Esophagus squamous epithelium (tissue), 5 donors: ENCODE results near the gene EVC2. TPM values are rescaled to one million over a fixed set of nuclear protein-coding genes. Genes with fewer than 3 reads are reported as not detected.

Experiments used
- DNase-seq: peaks from one replicate; lab custom pipeline; 2025; lab: John Stamatoyannopoulos, UW
- H3K27ac ChIP-seq, 4 donors: fragments of 200-600 bp; sonication (generic); one replicate each; pipeline ENCODE4 v1.5.1; 2016 to 2019; ENCODE audit warnings: mild to moderate bottlenecking in 1 of 4
- H3K27me3 ChIP-seq, 4 donors: fragments of 200-600 bp; sonication (generic); 1 replicate in 3 of 4; 2 replicates in 1 of 4; pipeline versions ENCODE4 v1.5.1 to v1.6.0; 2017 to 2021; ENCODE audit warnings: antibody characterized with exemption in 1 of 4
- H3K36me3 ChIP-seq, 3 donors: fragments of 200-600 bp; sonication (generic); one replicate each; pipeline ENCODE4 v1.5.1; 2016 to 2019
- H3K4me1 ChIP-seq, 3 donors: fragments of 200-600 bp; sonication (generic); one replicate each; pipeline ENCODE4 v1.5.1; 2017 to 2019
- H3K4me3 ChIP-seq, 4 donors: fragments of 200-600 bp; sonication (generic); 1 replicate in 3 of 4; 2 replicates in 1 of 4; pipeline ENCODE4 v1.5.1; 2016 to 2019; ENCODE audit warnings: mild to moderate bottlenecking in 2 of 4, moderate library complexity in 1 of 4
- H3K9me3 ChIP-seq, 3 donors: fragments of 200-600 bp; sonication (generic); one replicate each; pipeline ENCODE4 v1.5.1; 2016 to 2019
- POLR2A ChIP-seq, 4 donors: fragments of 450-650 bp; IDR thresholded peaks; one replicate each; pipeline ENCODE4 v1.6.1; 2017; ENCODE audit warnings: antibody characterized with exemption in 4 of 4, mild to moderate bottlenecking in 4 of 4, moderate library complexity in 3 of 4
- WGBS, 2 donors: methylation state at CpG; one replicate each; pipeline ENCODE4 v1.1.5; 2018; 5-methylcytosine and 5-hydroxymethylcytosine counted together
- intact Hi-C: fragments of 100-400 bp; cut with DNase I; formaldehyde crosslinking; loops from one replicate; pipeline ENCODE4 v1.15.0; 2022
- total RNA-seq, 4 donors: library from RNA; depleted of rRNA; stranded (reverse); fragments of >200 nt; gene quantifications; one replicate each; pipeline ENCODE4 v1.1.0, GENCODE V29; 2016
- TF ChIP-seq, protein P1 (sequence below), 6 experiments: fragments of 450-650 bp in 4 of 6; fragments of 200-600 bp in 2 of 6; sonication (generic) in 2 of 6; IDR thresholded peaks; one replicate each; pipeline ENCODE4 v1.5.1; 2016 to 2019; ENCODE audit warnings: antibody characterized with exemption in 6 of 6, mild to moderate bottlenecking in 4 of 6, moderate library complexity in 4 of 6
- donor health status: DM: yes; HTN: yes; CAD: no.

The EVC2 gene
- total RNA-seq, 4 donors from 2014 or later: 5.0 to 12.6 (median 5.1) TPM

DNA sequence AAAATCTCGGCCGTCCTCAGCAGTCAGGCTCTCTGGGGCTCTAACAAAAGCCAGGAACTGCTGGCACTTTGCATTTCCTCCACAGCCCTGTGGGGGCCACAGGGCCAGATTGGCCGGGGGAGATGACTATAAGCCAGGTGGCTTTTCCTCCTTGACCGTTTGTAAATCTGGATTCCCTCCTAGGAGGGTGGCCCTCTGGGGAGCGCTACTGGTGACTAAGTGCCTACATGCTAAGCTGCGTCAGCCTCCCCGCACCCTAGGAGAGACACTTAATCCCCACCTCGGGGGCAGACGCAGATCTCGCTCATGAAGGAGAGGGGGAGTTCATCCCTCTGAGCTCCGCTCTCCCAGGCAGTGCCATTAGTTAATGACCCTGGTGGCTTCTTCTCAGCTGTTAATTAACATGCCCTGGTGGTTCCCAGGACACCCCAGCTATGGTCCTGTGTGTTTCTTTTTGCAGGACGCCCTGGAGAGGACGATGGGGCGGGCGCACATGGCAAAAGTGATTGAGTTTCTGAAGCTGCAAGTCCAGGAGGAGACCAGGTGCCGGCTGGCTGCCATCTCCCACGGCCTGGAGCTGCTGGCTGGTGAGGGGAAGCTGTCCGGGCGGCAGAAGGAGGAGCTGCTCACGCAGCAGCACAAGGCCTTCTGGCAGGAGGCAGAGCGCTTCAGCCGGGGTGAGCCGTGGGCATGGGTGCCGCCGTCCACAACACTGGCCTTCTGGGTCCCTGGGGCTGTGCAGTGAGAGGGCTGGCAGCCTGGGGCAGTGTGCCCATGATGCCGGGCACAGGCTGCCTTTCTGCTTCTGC, 44.2 kb upstream of the EVC2 start:
- 67 to 81% methylated on average over 5 to 8 of the region's 26 CpGs for WGBS, 2 donors
- no peak for TF ChIP-seq POLR2A (IDR thresholded peaks at IDR 0.05)
- TF ChIP-seq, protein P1, sequence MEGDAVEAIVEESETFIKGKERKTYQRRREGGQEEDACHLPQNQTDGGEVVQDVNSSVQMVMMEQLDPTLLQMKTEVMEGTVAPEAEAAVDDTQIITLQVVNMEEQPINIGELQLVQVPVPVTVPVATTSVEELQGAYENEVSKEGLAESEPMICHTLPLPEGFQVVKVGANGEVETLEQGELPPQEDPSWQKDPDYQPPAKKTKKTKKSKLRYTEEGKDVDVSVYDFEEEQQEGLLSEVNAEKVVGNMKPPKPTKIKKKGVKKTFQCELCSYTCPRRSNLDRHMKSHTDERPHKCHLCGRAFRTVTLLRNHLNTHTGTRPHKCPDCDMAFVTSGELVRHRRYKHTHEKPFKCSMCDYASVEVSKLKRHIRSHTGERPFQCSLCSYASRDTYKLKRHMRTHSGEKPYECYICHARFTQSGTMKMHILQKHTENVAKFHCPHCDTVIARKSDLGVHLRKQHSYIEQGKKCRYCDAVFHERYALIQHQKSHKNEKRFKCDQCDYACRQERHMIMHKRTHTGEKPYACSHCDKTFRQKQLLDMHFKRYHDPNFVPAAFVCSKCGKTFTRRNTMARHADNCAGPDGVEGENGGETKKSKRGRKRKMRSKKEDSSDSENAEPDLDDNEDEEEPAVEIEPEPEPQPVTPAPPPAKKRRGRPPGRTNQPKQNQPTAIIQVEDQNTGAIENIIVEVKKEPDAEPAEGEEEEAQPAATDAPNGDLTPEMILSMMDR (IDR thresholded peaks at IDR 0.05): no peak
- no peak for DNase-seq

DNA sequence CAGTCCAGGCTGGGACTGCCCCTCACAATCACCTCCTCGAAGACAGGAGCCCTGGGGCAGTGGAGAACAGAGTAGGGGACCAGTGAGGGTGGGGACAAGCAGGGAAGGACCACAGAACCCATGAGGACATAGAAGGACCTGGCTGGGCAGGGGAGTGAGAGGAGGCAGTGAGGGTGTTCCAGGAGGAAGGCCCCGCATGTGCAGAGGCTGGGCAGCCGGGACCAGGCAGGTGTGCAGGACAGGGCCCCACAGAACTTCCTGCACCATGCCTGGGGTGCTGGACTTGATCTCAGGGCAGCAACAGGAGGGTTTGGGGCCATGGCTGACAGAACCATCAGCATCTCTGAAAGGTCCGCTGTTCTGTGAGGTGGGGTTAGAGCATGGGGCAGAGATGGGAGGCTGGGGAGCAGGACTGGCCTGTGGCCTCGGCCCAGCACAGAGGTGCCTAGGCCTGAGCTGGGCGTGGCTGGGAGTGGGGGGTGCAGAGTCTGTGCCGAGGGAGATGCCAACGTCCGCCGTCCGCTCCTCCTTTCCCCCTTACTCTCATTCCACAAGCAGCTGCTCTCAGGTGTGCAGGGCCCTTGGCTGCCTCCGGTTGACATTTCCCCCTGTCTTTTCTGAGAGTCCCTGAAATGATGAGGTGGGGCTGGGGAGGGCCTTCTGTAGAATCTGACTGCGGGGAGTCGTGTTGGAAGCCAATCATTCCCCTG, 43.5 kb upstream of the EVC2 start:
- no peak for DNase-seq
- Histone ChIP-seq H3K4me3 (no peak overlapping the region), H3K9me3 (no peaks in the 10 kb centered on the region), H3K27ac (peak overlapping the region in 1 of 4 donors; percentile 26), H3K27me3 (no peaks in the 10 kb centered on the region), H3K4me1 (peaks cover 0 to 12% (median 10%) of the 10 kb centered on the region in 3 donors), H3K36me3 (peaks cover 5 to 81% (median 10%) of the 10 kb centered on the region in 3 donors)
- TF ChIP-seq, protein P1 (IDR thresholded peaks at IDR 0.05): no peak
- TF ChIP-seq POLR2A (IDR thresholded peaks at IDR 0.05): no peak
- WGBS, 2 donors: 86 to 87% methylated on average over 7 to 9 of the region's 14 CpGs
- intact Hi-C loops: no loop called here

More for the DNA sequence above, 44.2 kb upstream of the EVC2 start:
- Histone ChIP-seq H3K36me3 (peaks cover 5 to 85% (median 10%) of the 10 kb centered on the region in 3 donors), H3K4me3 (no peak overlapping the region), H3K27me3 (no peaks in the 10 kb centered on the region), H3K27ac (no peak overlapping the region), H3K9me3 (no peaks in the 10 kb centered on the region), H3K4me1 (peaks cover 0 to 18% (median 5%) of the 10 kb centered on the region in 3 donors)
- intact Hi-C loops: no loop called here

DNA sequence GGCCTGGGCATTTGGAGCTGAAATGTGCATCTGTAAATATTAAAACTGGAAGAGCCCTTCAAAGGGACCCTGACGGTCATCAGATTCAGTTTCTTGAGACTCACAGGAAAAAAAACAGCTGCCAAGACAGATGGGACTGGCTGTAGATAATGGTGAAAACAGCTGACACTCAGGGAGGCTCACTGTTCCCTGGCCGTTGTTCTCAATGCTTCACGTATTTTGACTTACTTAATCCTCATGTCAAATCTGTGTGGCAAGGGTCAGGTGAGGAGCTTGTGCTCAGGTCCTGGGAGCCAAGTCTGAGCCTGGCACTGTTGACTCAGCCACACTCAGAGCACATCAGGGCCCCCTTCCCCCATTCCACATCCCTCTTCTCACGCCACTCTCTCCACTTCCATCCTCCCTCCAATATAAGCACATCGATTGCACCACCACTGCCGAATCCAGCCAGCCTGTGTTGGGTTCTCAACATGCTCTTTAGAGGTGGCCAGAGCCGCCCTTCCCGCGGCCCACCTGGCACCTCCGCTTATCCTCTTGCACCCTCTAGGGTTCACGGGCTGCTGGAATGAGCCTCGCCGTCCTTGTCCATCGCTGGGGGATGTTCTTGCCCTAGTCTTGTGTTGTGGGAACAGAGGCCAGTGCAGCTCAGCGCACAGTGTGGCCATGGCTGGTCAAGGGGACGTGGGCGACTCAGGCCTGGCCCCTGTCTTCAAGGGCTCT, 42.7 kb upstream of the EVC2 start:
- Histone ChIP-seq H3K9me3 (no peaks in the 10 kb centered on the region), H3K4me3 (no peak overlapping the region), H3K27ac (peak overlapping the region in 1 of 4 donors; percentile 26), H3K4me1 (peaks cover 0 to 12% (median 10%) of the 10 kb centered on the region in 3 donors), H3K27me3 (no peaks in the 10 kb centered on the region), H3K36me3 (peaks cover 5 to 76% (median 10%) of the 10 kb centered on the region in 3 donors)
- TF ChIP-seq POLR2A (IDR thresholded peaks at IDR 0.05): no peak
- no peak for DNase-seq
- intact Hi-C loops: no loop called here
- WGBS, 2 donors: 60 to 84% methylated on average over 6 to 13 of the region's 17 CpGs

DNA sequence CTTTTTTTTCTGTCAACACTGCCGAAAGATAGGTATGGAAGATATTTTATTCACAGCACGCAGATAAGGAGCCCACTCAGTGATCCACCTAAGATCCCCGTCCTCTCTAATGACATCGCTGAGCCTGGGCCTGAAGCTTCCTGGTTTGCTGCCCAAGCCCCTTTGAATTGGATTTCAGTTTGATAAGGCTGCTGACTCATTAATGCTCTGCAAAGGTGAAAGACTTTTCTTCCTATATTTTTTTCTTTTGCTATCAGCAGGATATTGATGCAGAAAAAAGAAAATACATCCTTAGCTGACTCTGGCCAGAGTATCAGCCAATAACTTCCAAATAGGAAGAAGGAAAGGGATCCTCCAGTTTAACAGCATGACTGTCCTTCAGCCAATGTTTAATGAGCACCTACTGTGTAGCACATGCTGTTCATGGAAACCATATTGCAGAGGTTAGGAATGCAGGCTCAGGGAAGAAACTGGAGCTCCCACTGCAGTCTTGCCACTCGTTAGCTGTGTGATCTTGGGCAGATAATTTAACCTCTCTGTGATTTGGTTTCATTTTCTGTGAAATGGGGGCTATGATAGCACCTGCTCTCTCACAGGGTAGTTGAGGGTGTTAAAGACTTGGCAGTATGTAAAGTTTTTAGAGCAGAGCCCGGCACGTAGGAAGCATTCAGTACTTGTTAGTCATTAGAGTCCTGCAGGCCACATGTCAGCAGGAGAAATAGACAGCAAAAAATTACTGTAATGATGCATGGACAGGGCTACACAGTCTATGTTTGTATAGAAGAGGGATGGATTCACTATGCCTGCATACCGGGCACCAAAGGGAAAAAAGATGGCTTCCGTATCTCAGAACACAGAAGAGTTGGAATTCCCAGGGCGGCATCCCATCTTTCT, 41.9 kb upstream of the EVC2 start:
- TF ChIP-seq, protein P1 (IDR thresholded peaks at IDR 0.05): no peak
- no peak for TF ChIP-seq POLR2A (IDR thresholded peaks at IDR 0.05)
- H3K27ac ChIP-seq: no peak overlapping the region
- 73 to 88% methylated on average over 9 to 10 of the region's 10 CpGs for WGBS, 2 donors
- no peaks in the 10 kb centered on the region for H3K27me3 ChIP-seq
- H3K4me1 ChIP-seq: peaks cover 0 to 12% (median 10%) of the 10 kb centered on the region in 3 donors
- intact Hi-C loops: no loop called here
- H3K9me3 ChIP-seq: no peaks in the 10 kb centered on the region
- no peak overlapping the region for H3K4me3 ChIP-seq
- H3K36me3 ChIP-seq: peaks cover 5 to 68% (median 10%) of the 10 kb centered on the region in 3 donors
- no peak for DNase-seq
